Neural cell (in vitro differentiated cells): ENCODE data around the gene RHO. TPM values are rescaled to one million over a fixed set of nuclear protein-coding genes. Genes with fewer than 3 reads are reported as not detected.

Experiments used
- H2AFZ ChIP-seq: fragments of 200-600, 300-800 bp; sonication (generic), shearing (Covaris generic); 2 replicates; pipeline ENCODE4 v1.6.0; 2014; ENCODE audit warnings: low read depth, mild to moderate bottlenecking, antibody characterized with exemption, low read length, moderate library complexity
- H3F3A ChIP-seq: fragments of 200-600 bp; shearing (Covaris generic); 2 replicates; pipeline ENCODE4 v1.6.1; 2016; ENCODE audit warnings: mild to moderate bottlenecking, moderate library complexity, mixed read lengths, antibody characterized with exemption, low read length; ENCODE audit not compliant: insufficient read depth, poor library complexity, severe bottlenecking
- H3K27ac ChIP-seq: fragments of 200-600, 300-800 bp; sonication (generic), shearing (Covaris generic); 2 replicates; pipeline ENCODE4 v1.5.1; 2014; ENCODE audit warnings: mild to moderate bottlenecking, low read length, moderate library complexity
- H3K27me3 ChIP-seq: fragments of 300-800, 200-600 bp; sonication (generic), shearing (Covaris generic); 2 replicates; pipeline ENCODE4 v1.6.0; 2014; ENCODE audit warnings: mild to moderate bottlenecking, low read depth, low read length, moderate library complexity; ENCODE audit not compliant: insufficient read depth
- H3K36me3 ChIP-seq: fragments of 300-800, 200-600 bp; sonication (generic), shearing (Covaris generic); 2 replicates; pipeline ENCODE4 v1.5.1; 2014; ENCODE audit warnings: mild to moderate bottlenecking, antibody characterized with exemption, low read length, moderate library complexity; ENCODE audit not compliant: insufficient read depth
- H3K4me2 ChIP-seq: fragments of 300-800, 200-600 bp; sonication (generic), shearing (Covaris generic); 2 replicates; pipeline ENCODE4 v1.6.0; 2014; ENCODE audit warnings: mild to moderate bottlenecking, low read length
- H3K4me3 ChIP-seq: fragments of 300-800, 200-600 bp; sonication (generic), shearing (Covaris generic); 2 replicates; pipeline ENCODE4 v1.5.1; 2014; ENCODE audit warnings: mild to moderate bottlenecking, low read length, moderate library complexity
- H3K79me2 ChIP-seq: fragments of 200-600 bp; shearing (Covaris generic); replicated peaks from 2 replicates; pipeline ENCODE4 v1.6.0; 2014; ENCODE audit warnings: mild to moderate bottlenecking, low read length, moderate library complexity; ENCODE audit not compliant: insufficient read depth
- H3K9ac ChIP-seq: fragments of 300-800, 200-600 bp; sonication (generic), shearing (Covaris generic); 2 replicates; pipeline ENCODE4 v1.6.1; 2016; ENCODE audit warnings: mild to moderate bottlenecking, low read length, mixed read lengths
- H3K9me2 ChIP-seq: fragments of 200-600 bp; shearing (Covaris generic); 2 replicates; pipeline ENCODE4 v1.6.1; 2016; ENCODE audit warnings: mild to moderate bottlenecking, low read length, mixed read lengths; ENCODE audit not compliant: insufficient read depth
- H3K9me3 ChIP-seq: fragments of 200-600, 300-800 bp; sonication (generic), shearing (Covaris generic); 2 replicates; pipeline ENCODE4 v1.6.1; 2016; ENCODE audit warnings: mild to moderate bottlenecking, mixed run types, low read length, moderate library complexity, mixed read lengths
- H4K20me1 ChIP-seq: fragments of 200-600 bp; shearing (Covaris generic); 2 replicates; pipeline ENCODE4 v1.6.1; 2016; ENCODE audit warnings: mild to moderate bottlenecking, mixed run types; ENCODE audit not compliant: insufficient read depth
- EP300 ChIP-seq: fragments of 450-650 bp; conservative IDR thresholded peaks from 2 replicates; pipeline ENCODE4 v1.6.1; 2014; ENCODE audit warnings: antibody characterized with exemption, mild to moderate bottlenecking, moderate library complexity; ENCODE audit not compliant: poor library complexity, severe bottlenecking
- EZH2 ChIP-seq: fragments of 200-600, 300-800 bp; shearing (Covaris generic), sonication (generic); IDR thresholded peaks from 2 replicates; pipeline ENCODE4 v1.6.1; 2014; ENCODE audit warnings: antibody characterized with exemption, low read length, borderline replicate concordance, mild to moderate bottlenecking; ENCODE audit not compliant: insufficient read depth, poor library complexity, severe bottlenecking
- MXI1 ChIP-seq: fragments of 450-650 bp; conservative IDR thresholded peaks from 2 replicates; pipeline ENCODE4 v1.6.1; 2014; ENCODE audit warnings: antibody characterized with exemption, mild to moderate bottlenecking; ENCODE audit not compliant: poor library complexity, severe bottlenecking
- POLR2AphosphoS5 ChIP-seq: IDR thresholded peaks from 2 replicates; pipeline ENCODE4 v1.6.1; 2012
- RAD21 ChIP-seq: fragments of 450-650 bp; conservative IDR thresholded peaks from 2 replicates; pipeline ENCODE4 v1.6.1; 2014; ENCODE audit warnings: antibody characterized with exemption, mild to moderate bottlenecking, moderate library complexity
- REST ChIP-seq: IDR thresholded peaks from 2 replicates; pipeline ENCODE4 v1.6.1; 2012; ENCODE audit warnings: borderline replicate concordance
- SMC3 ChIP-seq: fragments of 450-650 bp; conservative IDR thresholded peaks from 2 replicates; pipeline ENCODE4 v1.6.1; 2014; ENCODE audit warnings: antibody characterized with exemption, mild to moderate bottlenecking, moderate library complexity; ENCODE audit not compliant: poor library complexity
- TAF1 ChIP-seq: IDR thresholded peaks from 2 replicates; pipeline ENCODE4 v1.6.1; 2012; ENCODE audit warnings: low read depth
- polyA plus RNA-seq: library from polyadenylated mRNA; depleted of rRNA; stranded (reverse); fragments of >200 nt; gene quantifications from 2 replicates; pipeline ENCODE4 v1.2.3, GENCODE V29; 2014
- TF ChIP-seq, protein P1 (sequence below): fragments of 450-650 bp; IDR thresholded peaks from 2 replicates; pipeline ENCODE4 v1.5.1; 2014; ENCODE audit warnings: antibody characterized with exemption, mild to moderate bottlenecking, moderate library complexity; ENCODE audit not compliant: poor library complexity, severe bottlenecking

The RHO gene
- polyA plus RNA-seq, 1 donor from 2014 or later: not detected

GRCh38 chr3:129581623-129582022 lies 53.2 kb downstream of the RHO start:
- no peak overlapping the region for H3K27ac ChIP-seq
- H2AFZ ChIP-seq: no peak overlapping the region
- no peak overlapping the region for H3K4me2 ChIP-seq
- no peaks in the 10 kb centered on the region for H3K27me3 ChIP-seq
- no peak overlapping the region for H3K9ac ChIP-seq
- H3K4me3 ChIP-seq: no peak overlapping the region
- H3K9me3 ChIP-seq: no peaks in the 10 kb centered on the region
- no peaks in the 10 kb centered on the region for H3K9me2 ChIP-seq
- H3K36me3 ChIP-seq: no peaks in the 10 kb centered on the region
- no peaks in the 10 kb centered on the region for H3F3A ChIP-seq
- H4K20me1 ChIP-seq: no peaks in the 10 kb centered on the region
- no peaks in the 10 kb centered on the region for H3K79me2 ChIP-seq
- TF ChIP-seq EZH2 (no peak), MXI1 (no peak), REST (no peak), RAD21 (no peak), TAF1 (no peak), EP300 (no peak), SMC3 (no peak), POLR2AphosphoS5 (no peak)
- TF ChIP-seq, protein P1, sequence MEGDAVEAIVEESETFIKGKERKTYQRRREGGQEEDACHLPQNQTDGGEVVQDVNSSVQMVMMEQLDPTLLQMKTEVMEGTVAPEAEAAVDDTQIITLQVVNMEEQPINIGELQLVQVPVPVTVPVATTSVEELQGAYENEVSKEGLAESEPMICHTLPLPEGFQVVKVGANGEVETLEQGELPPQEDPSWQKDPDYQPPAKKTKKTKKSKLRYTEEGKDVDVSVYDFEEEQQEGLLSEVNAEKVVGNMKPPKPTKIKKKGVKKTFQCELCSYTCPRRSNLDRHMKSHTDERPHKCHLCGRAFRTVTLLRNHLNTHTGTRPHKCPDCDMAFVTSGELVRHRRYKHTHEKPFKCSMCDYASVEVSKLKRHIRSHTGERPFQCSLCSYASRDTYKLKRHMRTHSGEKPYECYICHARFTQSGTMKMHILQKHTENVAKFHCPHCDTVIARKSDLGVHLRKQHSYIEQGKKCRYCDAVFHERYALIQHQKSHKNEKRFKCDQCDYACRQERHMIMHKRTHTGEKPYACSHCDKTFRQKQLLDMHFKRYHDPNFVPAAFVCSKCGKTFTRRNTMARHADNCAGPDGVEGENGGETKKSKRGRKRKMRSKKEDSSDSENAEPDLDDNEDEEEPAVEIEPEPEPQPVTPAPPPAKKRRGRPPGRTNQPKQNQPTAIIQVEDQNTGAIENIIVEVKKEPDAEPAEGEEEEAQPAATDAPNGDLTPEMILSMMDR: no peak

DNA sequence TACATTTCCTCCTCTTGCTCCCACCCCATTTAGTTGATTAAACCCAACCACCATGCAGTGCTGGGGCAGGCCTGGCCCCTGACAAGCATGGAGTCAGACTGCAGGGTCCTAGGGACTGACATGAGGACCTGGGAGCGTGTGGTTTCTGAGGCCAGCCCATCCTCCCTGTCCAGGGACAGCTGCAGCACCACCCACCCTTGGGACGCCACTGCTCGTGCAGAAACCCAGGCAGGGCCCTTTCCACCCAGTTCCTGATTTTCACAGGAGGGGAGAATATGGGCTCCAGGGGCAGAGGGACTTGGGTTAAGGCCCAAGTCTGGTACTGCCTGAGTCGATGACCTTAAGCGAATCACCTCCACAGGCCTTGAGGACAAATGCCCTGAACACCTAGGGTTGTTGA lies 54.4 kb downstream of the RHO start:
- no peak overlapping the region for H3K4me2 ChIP-seq
- no peaks in the 10 kb centered on the region for H3F3A ChIP-seq
- H2AFZ ChIP-seq: no peak overlapping the region
- H3K27me3 ChIP-seq: no peaks in the 10 kb centered on the region
- no peaks in the 10 kb centered on the region for H3K9me2 ChIP-seq
- TF ChIP-seq REST (no peak), MXI1 (no peak), POLR2AphosphoS5 (no peak), EZH2 (no peak), RAD21 (no peak), EP300 (no peak), SMC3 (no peak), TAF1 (no peak)
- TF ChIP-seq, protein P1: no peak
- no peaks in the 10 kb centered on the region for H4K20me1 ChIP-seq
- H3K9ac ChIP-seq: no peak overlapping the region
- no peak overlapping the region for H3K4me3 ChIP-seq
- no peaks in the 10 kb centered on the region for H3K9me3 ChIP-seq
- H3K36me3 ChIP-seq: no peaks in the 10 kb centered on the region
- H3K27ac ChIP-seq: no peak overlapping the region
- no peaks in the 10 kb centered on the region for H3K79me2 ChIP-seq
